Transverse colon (tissue), 4 donors: ENCODE results near the gene MRPL57.
"Not testable (repeated sequence)": the region's sequence is repeated elsewhere in the genome, so short reads cannot be mapped to it uniquely, and the experiment has no call there.

Experiments used
- CTCF ChIP-seq, 5 experiments: fragments of 200-600 bp in 3 of 5; fragments of 450-650 bp in 2 of 5; sonication (generic) in 3 of 5; IDR thresholded peaks; 1 replicate in 2 of 5; 2 replicates in 3 of 5; pipeline ENCODE4 v1.5.1; 2016 to 2017; ENCODE audit warnings: antibody characterized with exemption in 5 of 5, inconsistent platforms in 3 of 5, mild to moderate bottlenecking in 2 of 5, moderate library complexity in 1 of 5
- POLR2A ChIP-seq: fragments of 450-650 bp; IDR thresholded peaks from one replicate; pipeline ENCODE4 v1.6.1; 2016; ENCODE audit warnings: antibody characterized with exemption, mild to moderate bottlenecking, moderate library complexity
- POLR2AphosphoS5 ChIP-seq, 3 donors: sonication (generic); formaldehyde crosslinking; IDR thresholded peaks; one replicate each; pipeline ENCODE4 v1.6.1; 2016; ENCODE audit warnings: antibody characterized with exemption in 3 of 3

GRCh38 chr13:21186410-21186809 lies 10.0 kb downstream of the MRPL57 start:
- not testable (repeated sequence) for TF ChIP-seq CTCF (IDR thresholded peaks at IDR 0.05); POLR2AphosphoS5 (IDR thresholded peaks at IDR 0.05); POLR2A
